Measurements from ENCODE around the gene NRG2.
A peak's percentile ranks its signal among the peaks of the same experiment; 100 is the strongest.

NRG2 gene

DNA sequence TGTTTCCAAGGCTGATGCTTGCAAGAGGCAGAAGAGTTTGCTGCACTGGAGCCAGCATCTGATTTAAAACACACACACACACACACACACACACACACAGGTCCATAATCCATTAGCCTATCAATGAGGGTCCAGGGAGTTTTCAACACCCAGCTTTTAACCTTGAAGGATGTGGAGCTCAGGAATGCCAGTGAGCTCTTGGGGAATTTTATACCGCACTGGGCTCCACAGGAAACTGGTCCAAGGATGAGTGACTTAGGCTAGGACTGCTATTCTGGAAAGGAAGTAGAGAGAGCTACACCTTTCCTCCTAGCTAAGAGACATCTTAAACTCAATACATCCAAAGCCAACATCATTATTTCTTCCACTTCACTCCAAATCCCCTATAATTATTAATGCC, 942 bp upstream of the NRG2 start:
- TF ChIP-seq, protein P1, sequence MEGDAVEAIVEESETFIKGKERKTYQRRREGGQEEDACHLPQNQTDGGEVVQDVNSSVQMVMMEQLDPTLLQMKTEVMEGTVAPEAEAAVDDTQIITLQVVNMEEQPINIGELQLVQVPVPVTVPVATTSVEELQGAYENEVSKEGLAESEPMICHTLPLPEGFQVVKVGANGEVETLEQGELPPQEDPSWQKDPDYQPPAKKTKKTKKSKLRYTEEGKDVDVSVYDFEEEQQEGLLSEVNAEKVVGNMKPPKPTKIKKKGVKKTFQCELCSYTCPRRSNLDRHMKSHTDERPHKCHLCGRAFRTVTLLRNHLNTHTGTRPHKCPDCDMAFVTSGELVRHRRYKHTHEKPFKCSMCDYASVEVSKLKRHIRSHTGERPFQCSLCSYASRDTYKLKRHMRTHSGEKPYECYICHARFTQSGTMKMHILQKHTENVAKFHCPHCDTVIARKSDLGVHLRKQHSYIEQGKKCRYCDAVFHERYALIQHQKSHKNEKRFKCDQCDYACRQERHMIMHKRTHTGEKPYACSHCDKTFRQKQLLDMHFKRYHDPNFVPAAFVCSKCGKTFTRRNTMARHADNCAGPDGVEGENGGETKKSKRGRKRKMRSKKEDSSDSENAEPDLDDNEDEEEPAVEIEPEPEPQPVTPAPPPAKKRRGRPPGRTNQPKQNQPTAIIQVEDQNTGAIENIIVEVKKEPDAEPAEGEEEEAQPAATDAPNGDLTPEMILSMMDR (conservative IDR thresholded peaks at IDR 0.05; ENCODE audit: low read depth), result no peak
- ChIA-PET CTCF (interaction anchor here (0.9 kb wide), 1 partner anchor 63 kb away, joined by 3 read pairs; no protein-coding TSS in a partner anchor), POLR2A (ENCODE audit: low non-redundant PET) (no interaction called here)
- no peak for DNase-seq (ENCODE audit: low spot score)
- H3K27ac ChIP-seq, result no peak overlapping the region

DNA sequence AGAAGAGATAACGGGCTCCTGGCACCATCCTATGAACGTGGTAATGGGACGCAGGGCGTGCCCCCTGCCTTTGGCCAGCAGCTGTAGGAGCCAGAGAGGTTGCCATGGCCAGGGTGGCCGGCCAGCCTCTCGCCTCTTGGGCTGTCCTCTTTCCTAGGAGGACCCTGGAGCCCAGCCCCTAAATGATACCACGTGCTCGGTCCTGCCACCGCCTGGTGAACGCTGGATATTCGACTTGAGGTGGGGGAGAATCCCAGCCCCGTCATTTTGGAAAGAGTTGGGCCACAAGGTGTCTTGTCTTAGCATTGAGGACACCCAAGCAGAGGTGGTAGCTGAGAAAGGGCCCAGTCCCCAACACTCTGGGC, 391 bp upstream of the NRG2 start:
- ChIA-PET POLR2A (ENCODE audit: low non-redundant PET) (no interaction called here), CTCF (interaction anchor here (0.6 to 3.3 kb wide), 12 partner anchors 9 to 835 kb away, joined by 3 to 26 read pairs (median 4); no protein-coding TSS in a partner anchor)
- H3K27ac ChIP-seq, result peak overlapping the region; percentile 74; the same call in 1 of the 2 replicates
- TF ChIP-seq, protein P1 (conservative IDR thresholded peaks at IDR 0.05; ENCODE audit: low read depth), result peak; percentile 41; the same call in 1 of the 2 replicates
- peak; percentile 21 for DNase-seq (ENCODE audit: low spot score)

DNA sequence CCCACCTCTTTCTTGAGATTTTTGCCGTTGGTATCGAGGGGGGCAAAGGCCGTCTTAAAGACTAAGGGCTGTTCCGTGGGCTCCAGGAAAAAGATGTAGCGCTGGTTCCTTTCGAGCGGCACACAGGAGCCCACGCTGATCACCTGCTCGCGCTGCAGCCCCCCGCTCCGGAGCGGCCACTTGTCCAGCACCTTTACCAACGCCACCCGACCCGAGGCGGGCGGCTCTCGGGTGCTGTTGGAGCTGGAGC, 781 bp downstream of the NRG2 start:
- H3K27ac ChIP-seq, result peak overlapping the region; percentile 74
- TF ChIP-seq, protein P1 (conservative IDR thresholded peaks at IDR 0.05; ENCODE audit: low read depth), result no peak
- ChIA-PET POLR2A (ENCODE audit: low non-redundant PET) (no interaction called here), CTCF (interaction anchor here (0.6 to 3.3 kb wide), 5 partner anchors 11 to 74 kb away, joined by 4 to 26 read pairs (median 6); no protein-coding TSS in a partner anchor)
- no peak for DNase-seq (ENCODE audit: low spot score)

DNA sequence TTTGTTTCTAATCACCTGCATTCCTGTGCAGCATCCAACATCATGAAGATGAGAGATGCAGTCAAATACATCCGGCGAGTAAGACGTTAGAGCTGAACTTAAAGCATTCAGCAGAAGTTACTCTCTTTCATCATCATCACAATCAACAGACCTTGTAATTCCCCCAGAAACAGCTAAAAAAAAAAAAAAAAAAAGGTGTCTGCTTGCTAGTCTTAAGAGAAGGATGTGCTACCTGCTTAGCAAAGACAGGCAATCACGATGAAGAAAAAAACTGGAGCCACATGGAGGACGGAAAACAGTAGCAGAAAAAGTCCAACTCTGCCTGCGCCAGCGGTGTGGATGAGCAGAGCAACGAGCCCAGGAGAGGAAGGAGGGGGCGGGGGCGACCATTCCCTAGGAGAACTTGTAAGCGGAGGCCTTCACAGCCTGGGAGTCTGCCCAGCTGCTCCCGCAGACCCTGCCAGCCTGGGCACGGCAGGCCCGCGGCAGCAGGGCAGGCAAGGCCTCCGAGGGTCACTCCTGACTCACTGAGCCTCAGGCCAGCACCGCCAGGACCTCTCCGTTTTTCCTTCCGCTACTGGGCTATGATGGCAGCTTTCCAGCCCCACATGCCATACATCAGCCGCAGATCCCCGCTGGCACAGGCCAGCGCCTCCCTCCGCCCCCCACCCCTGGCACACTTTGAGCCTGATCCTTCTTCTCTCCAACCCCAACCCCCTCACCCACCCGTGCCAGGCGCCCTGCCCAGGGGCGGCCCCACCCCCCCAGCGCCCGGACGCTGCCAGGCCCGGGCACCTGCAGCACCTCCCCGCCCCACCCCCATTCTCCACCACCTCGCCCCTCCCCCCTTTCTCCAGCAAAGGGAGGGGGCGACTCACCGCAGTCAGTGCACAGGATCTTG, 1.4 kb downstream of the NRG2 start:
- CTCF ChIA-PET, result interaction anchor here (0.5 to 3.3 kb wide), 3 partner anchors 19 to 73 kb away, joined by 3 to 26 read pairs (median 3); no protein-coding TSS in a partner anchor
- TF ChIP-seq, protein P1 (conservative IDR thresholded peaks at IDR 0.05; ENCODE audit: low read depth), result no peak
- peak overlapping the region; percentile 74 for H3K27ac ChIP-seq
- peak; percentile 92 for DNase-seq (ENCODE audit: low spot score)
- POLR2A ChIA-PET (ENCODE audit: low non-redundant PET), result no interaction called here

DNA sequence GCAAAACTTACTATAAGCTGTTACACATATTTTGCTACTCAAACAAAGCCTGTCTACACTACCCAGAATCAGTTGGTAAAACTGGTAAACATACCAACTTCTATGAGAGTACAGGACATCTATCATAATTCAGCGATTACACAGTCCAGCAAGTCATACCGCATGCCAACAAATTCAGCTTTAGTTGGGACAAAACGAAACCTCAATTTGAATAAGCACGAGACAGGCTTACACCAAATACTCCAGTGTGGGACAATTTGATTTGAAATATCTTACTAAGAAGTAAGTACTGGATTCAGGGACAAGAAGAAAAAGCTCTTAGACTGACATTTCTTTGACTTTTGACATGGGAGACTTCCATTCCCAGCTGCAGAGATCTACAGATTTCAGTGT, 2.0 kb downstream of the NRG2 start:
- H3K27ac ChIP-seq, result no peak overlapping the region
- ChIA-PET CTCF (interaction anchor here (1.2 to 3.3 kb wide), 2 partner anchors 19 to 73 kb away, joined by 3 to 26 read pairs; no protein-coding TSS in a partner anchor), POLR2A (ENCODE audit: low non-redundant PET) (no interaction called here)
- no peak for DNase-seq (ENCODE audit: low spot score)
- TF ChIP-seq, protein P1 (conservative IDR thresholded peaks at IDR 0.05; ENCODE audit: low read depth), result no peak

DNA sequence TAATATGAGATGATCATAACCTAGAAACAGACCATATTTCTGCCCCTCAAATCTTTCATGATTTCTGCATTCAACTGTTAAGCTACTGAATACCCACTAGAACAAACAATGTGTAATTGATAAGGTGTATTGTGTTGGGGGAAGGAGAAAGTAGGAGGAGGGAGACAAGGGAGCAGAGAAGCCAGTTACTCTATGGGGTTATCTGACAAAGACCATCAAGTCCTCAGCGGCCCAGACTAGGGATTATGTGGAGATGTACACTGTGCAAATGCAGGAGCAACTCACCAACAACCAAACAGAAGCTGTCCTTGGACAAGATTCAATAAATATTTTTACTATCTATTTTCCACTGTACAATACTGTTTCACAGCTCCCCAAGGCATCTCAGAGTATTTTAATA, 2.7 kb downstream of the NRG2 start:
- no peak overlapping the region for H3K27ac ChIP-seq
- POLR2A ChIA-PET (ENCODE audit: low non-redundant PET), result no interaction called here
- TF ChIP-seq, protein P1 (conservative IDR thresholded peaks at IDR 0.05; ENCODE audit: low read depth), result no peak
- DNase-seq (ENCODE audit: low spot score), result no peak
- CTCF ChIA-PET, result interaction anchor here (0.6 to 3.3 kb wide), 3 partner anchors 18 to 555 kb away, joined by 3 to 26 read pairs (median 3); no protein-coding TSS in a partner anchor
